NCI-H146 treated with DMSO at 0.1 percent for 48 hours (cell line): Measurements from ENCODE around the gene SLC16A7.
"Not testable (repeated sequence)": the region's sequence is repeated elsewhere in the genome, so short reads cannot be mapped to it uniquely, and the experiment has no call there.

Source experiments
- DNase-seq: peaks from one replicate; lab custom pipeline; 2025; ENCODE audit not compliant: unreplicated experiment; lab: John Stamatoyannopoulos, UW

The SLC16A7 gene

DNA sequence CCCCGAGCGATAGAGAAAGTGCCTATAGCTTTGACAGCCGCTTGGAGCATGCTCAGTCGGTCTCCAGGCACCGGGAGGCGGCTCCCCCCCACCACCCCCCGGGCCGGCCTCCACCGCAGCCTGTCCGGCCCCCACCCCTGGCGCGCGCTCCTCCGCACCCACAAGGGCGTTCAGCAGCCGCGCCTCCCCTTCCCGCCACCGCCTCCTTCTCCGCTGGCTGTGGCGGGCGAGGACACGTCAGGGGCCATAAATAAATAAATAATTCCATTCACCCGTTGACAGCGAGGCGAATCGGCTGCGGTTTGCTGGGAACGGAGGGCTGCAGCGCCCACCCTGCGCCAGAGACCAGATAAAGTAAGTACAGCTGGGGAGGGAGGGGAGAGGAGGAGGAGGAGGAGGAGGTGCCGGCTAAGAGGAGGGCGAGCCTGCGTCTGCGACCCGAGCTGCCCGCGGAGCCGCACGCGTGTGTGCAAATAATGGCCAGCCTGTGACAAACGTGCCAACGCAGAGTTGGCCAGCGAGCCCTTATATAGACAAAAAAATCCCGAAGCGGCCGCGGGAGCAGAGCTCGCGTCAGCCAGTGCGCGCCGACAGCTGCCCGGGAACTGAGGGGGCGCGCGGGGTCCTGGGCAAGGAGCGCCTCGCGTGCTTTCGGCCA is at the start of gene SLC16A7:
TSS of gene SLC16A7 (plus strand) at position 147 of the 658 bp plus-strand sequence. CDS start 108,773 bp downstream, outside the sequence.
- DNase-seq, result peak; percentile 84

DNA sequence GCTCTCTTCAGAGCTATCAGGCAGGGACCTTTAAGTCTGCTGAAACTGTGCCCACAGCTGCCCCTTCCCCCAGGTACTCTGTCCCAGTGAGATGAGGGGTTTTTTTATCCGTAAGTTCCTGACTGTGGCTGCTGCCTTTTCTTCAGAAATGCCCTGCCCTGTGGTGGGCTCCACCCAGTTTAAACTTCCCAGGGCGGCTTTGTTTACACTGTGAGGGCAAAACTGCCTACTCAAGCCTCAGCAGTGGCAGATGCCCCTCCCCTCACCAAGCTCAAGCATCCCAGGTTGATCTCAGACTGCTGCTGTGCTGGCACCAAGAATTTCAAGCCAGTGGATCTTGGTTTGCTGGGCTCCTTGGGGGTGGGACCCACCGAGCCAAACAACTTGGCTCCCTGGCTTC is 46.9 kb upstream of the SLC16A7 start:
- no peak for DNase-seq

- DNase-seq, result no peak
Observed at GRCh38 chr12:59559696-59560095, 36.1 kb upstream of the SLC16A7 start.

DNA sequence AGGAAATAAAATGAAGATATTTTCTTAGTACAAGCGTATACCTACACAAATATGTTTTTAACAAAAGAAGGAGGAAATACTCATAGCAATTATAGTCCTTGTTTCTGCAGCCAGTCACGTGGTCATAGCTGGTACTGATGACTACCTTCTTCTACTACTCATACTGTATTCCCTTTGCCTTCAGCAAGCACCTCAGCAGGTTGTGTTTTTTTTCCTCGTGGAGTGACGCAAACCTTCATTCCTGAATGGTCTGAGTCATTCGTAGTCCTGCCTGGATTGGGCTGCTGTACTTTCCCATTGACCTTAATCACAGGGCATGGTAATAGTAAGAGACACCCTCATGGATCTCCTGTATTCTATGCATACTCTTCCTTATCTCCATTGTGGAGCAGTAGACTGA is 25.7 kb upstream of the SLC16A7 start:
- no peak for DNase-seq

DNA sequence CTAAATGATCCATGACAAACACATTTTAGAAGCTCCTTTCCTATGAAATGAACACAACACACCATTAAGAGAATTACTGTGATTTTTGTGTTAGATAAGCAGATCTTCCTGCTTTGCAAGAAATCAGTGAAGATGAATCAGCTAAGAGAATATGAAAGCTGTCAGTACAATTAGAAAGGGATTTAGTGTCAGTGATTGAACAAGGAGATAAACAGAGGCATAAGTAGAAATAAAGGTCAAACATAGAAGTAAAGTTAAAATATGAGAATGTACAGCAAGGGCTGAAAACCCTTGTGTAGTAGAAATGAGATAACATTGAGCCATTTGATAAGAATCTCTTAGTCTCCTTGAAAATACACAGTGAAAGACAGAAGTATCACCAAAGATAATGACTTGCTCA is 21.4 kb upstream of the SLC16A7 start:
- DNase-seq, result no peak

DNA sequence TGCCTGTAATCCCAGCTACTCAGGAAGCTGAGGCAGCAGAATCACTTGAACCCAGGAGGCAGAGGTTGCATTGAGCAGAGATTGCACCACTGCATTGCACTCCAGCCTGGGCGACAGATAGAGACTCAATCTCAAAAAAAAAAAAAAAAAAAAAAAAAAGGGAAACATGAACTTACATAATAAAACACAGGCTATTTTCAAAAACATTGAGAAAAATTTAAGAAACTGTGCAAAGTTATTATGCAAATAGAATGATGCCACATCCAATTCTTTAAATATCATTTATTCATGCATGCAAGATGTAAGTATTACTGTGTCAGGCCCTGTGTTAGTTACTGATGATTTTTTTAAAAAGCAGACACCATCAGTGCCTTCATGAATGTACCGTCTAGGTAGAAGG is 20.0 kb upstream of the SLC16A7 start:
- no peak for DNase-seq

GRCh38 chr12:59578254-59578653 is 17.6 kb upstream of the SLC16A7 start:
- DNase-seq, result no peak

- DNase-seq, result no peak
Observed at GRCh38 chr12:59579631-59580030, 16.2 kb upstream of the SLC16A7 start.

DNA sequence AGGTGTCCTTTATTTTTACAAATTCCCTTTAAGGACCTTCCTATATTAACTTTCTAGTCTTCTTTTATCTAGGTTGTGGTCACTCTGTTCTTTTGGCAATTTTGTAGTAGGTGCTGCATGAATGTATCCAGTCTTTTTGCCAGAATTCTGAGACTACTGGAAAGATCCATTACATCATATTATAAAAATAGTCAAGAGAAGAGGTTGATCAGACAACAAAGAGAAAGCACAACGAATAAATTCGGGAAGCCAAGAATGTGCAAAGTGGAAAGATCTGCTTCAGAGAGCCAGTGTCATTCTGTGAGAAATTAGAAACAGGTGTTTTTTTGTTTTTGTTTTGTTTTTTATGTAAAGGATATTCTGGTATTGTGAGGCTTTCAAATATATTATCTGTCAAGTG is 15.8 kb upstream of the SLC16A7 start:
- no peak for DNase-seq

DNA sequence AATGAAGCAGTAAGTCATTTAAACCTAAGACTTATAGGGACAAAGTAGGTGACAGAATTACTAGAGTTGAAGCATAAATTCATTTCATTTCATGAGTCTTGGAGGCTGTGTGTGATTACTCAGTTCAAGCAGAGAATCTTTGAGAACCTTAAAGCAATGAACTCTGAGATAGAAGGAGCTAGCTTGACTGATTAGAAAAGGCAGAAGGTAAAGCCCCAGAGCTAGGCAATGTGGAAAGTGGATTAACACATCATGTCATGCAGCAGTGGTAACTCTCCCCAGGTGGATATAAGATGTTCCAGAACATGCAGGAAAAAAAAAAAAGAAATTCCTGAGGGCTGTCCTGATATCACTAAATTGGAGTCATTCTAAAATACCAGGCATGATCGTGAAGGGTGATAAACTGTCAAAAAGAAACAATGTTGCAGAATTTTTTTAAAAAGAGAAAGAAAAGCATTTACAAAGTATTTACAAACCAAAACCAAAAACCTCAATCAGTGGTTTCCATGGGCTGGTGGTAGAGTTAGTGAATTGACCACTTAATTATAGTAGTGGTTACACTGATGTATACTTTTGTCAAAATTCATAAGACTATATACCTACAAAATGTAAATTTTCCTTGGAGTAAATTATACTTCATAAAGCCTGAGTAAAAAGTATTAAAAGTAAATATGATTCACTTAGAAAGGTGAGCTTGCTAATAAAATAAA is 12.7 kb upstream of the SLC16A7 start:
- no peak for DNase-seq

- DNase-seq, result no peak
Observed at GRCh38 chr12:59587710-59588109, 8.1 kb upstream of the SLC16A7 start.

GRCh38 chr12:59593761-59594160 is 2.1 kb upstream of the SLC16A7 start:
- DNase-seq, result no peak

DNA sequence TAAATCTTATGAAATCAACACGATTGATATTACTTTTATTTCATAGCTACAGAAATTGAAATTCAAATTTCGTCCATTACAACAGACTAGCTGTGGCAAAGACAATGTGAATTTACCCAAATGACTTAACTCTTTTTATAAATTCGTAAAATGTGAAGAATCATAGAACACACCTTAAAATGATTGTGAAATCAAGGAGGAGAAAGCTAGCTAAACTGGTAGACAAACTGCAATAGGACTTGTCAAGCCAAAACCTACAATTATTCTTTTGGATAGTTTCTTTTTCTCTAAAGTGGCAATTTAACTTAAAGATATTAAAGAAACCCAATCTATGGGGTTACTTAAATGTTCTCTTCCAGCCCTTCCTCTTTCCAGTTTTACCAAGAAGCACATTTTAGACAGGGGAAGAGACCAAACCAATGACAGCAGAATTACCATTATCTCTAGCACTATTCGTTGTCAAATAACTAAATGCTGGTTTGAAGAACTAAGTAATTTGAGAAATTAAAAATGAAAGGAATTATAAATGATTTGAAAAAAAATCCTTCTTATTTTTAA is 807 bp upstream of the SLC16A7 start:
- DNase-seq, result no peak

GRCh38 chr12:59595565-59595882 is 305 bp upstream of the SLC16A7 start:
- DNase-seq, result no peak

- DNase-seq, result no peak
Observed at GRCh38 chr12:59597385-59597781, 1.6 kb downstream of the SLC16A7 start.

DNA sequence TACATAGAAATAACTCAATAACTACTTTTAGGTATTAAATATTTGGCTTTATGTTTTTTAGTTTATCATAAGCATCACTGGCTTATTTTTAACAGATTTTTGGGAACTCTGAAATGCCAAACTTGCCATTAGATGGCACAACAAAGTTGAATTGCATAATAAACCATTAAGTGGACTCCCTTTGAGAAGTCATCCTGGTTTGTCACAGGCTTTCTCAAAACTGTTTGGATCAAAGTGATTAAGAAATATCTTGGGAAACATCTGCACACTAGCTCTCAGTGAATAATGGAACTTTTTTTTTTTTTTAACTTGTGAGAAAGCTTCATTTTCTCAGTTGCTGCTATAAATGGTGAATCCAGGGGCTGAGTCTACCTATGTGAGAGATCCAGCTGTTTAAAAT is 4.3 kb downstream of the SLC16A7 start:
- DNase-seq, result no peak

DNA sequence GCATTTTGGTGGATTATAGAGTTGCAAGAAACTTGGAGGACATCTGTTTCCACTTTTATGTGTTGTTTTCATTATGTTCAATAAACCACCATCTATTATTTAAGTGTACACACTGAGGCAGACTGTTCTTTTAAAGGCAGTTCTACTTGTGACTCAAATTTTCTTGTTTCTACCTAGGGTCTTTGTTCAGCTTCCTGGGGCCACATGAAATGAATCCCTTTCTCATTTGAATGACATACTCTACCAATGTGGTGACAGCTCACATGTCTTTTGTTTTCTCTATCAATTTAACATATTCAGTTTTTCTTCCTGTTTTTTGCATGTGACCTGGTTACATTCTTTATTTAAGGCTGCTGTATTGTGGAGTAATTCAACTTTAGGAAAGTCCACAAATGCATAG is 7.9 kb downstream of the SLC16A7 start:
- DNase-seq, result no peak

GRCh38 chr12:59612823-59613434 is 17.1 kb downstream of the SLC16A7 start:
- not testable (repeated sequence) for DNase-seq

GRCh38 chr12:59615392-59616165 is 19.8 kb downstream of the SLC16A7 start:
- no peak for DNase-seq

- no peak for DNase-seq
Observed at GRCh38 chr12:59619461-59620240, 23.8 kb downstream of the SLC16A7 start.

GRCh38 chr12:59620326-59620725 is 24.5 kb downstream of the SLC16A7 start:
- DNase-seq, result no peak
